Ascending aorta (tissue), 2 donors: ENCODE results near the gene MESD. TPM values are rescaled to one million over a fixed set of nuclear protein-coding genes. Genes with fewer than 3 reads are reported as not detected.

Source experiments
- DNase-seq, 2 donors: peaks; one replicate each; pipeline ENCODE4 v3.0.0-alpha.2; 2019; ENCODE audit warnings: low spot score in 2 of 2
- H3K27ac ChIP-seq, 2 donors: fragments of 200-600 bp; sonication (generic); one replicate each; pipeline ENCODE4 v1.5.1; 2016 to 2017; ENCODE audit warnings: mild to moderate bottlenecking in 1 of 2
- H3K27me3 ChIP-seq: fragments of 200-600 bp; sonication (generic); one replicate; pipeline ENCODE4 v1.5.1; 2017
- H3K36me3 ChIP-seq, 2 donors: fragments of 200-600 bp; sonication (generic); one replicate each; pipeline ENCODE4 v1.5.1; 2016
- H3K4me1 ChIP-seq, 2 donors: fragments of 200-600 bp; sonication (generic); one replicate each; pipeline ENCODE4 v1.5.1; 2016 to 2017; ENCODE audit warnings: mild to moderate bottlenecking in 1 of 2
- H3K4me3 ChIP-seq, 2 donors: fragments of 200-600 bp; sonication (generic); one replicate each; pipeline ENCODE4 v1.5.1; 2016 to 2017; ENCODE audit warnings: mild to moderate bottlenecking in 1 of 2
- H3K9me3 ChIP-seq, 2 donors: fragments of 200-600 bp; sonication (generic); one replicate each; pipeline ENCODE4 v1.5.1; 2016
- intact Hi-C: fragments of 100-400 bp; cut with DNase I; formaldehyde crosslinking; loops from one replicate; pipeline ENCODE4 v1.15.1; 2023
- total RNA-seq: library from RNA; depleted of rRNA; stranded (reverse); fragments of >200 nt; gene quantifications from one replicate; pipeline ENCODE4 v1.1.0, GENCODE V29; 2016
- TF ChIP-seq, protein P1 (sequence below), 3 experiments: fragments of 200-600 bp in 2 of 3; fragments of 450-650 bp in 1 of 3; sonication (generic) in 2 of 3; IDR thresholded peaks; one replicate each; pipeline ENCODE4 v1.5.1; 2016 to 2019; ENCODE audit warnings: antibody characterized with exemption in 3 of 3, mild to moderate bottlenecking in 1 of 3, moderate library complexity in 1 of 3

MESD gene
- total RNA-seq, 1 donor from 2014 or later, result 6.4 TPM

GRCh38 chr15:80946576-80946975 lies 43.0 kb downstream of the MESD start:
- Histone ChIP-seq H3K27ac (no peak overlapping the region), H3K4me3 (no peak overlapping the region), H3K9me3 (no peaks in the 10 kb centered on the region), H3K4me1 (no peaks in the 10 kb centered on the region), H3K36me3 (peaks cover 45 to 92% of the 10 kb centered on the region in 2 donors), H3K27me3 (no peaks in the 10 kb centered on the region)
- peak in 1 of 2 donors; percentile 60 for DNase-seq
- TF ChIP-seq, protein P1, sequence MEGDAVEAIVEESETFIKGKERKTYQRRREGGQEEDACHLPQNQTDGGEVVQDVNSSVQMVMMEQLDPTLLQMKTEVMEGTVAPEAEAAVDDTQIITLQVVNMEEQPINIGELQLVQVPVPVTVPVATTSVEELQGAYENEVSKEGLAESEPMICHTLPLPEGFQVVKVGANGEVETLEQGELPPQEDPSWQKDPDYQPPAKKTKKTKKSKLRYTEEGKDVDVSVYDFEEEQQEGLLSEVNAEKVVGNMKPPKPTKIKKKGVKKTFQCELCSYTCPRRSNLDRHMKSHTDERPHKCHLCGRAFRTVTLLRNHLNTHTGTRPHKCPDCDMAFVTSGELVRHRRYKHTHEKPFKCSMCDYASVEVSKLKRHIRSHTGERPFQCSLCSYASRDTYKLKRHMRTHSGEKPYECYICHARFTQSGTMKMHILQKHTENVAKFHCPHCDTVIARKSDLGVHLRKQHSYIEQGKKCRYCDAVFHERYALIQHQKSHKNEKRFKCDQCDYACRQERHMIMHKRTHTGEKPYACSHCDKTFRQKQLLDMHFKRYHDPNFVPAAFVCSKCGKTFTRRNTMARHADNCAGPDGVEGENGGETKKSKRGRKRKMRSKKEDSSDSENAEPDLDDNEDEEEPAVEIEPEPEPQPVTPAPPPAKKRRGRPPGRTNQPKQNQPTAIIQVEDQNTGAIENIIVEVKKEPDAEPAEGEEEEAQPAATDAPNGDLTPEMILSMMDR (IDR thresholded peaks at IDR 0.05), result no peak
- intact Hi-C loops, result no loop called here

- TF ChIP-seq, protein P1 (IDR thresholded peaks at IDR 0.05), result no peak
- DNase-seq, result peak in 1 of 2 donors; percentile 47
- H3K36me3 ChIP-seq, result peaks cover 36 to 87% of the 10 kb centered on the region in 2 donors
Measured at GRCh38 chr15:80945605-80946004, 44.0 kb downstream of the MESD start.

DNA sequence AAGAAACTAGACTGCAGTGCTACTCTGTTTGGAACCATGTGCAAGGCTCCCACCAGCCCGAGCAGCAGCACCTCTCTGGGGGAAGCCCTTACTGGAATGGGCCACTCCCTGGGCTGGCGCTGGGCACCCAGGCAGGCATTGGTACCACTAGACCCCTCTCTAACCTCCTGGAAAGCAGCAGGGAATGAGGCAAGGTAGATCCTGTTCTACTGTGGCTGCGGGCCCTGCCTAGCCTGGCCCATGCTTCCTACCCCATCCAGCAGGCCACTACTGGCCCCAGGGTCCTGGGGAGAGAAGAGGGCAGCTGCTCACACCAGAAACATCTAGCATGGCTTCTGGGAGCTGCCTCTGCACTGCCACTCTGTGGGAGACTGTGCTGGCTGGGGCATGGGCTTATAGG lies 44.8 kb downstream of the MESD start:
- intact Hi-C loops, result no loop called here
- no peak for DNase-seq

More at GRCh38 chr15:80945605-80946004, 44.0 kb downstream of the MESD start:
- no peaks in the 10 kb centered on the region for H3K4me1 ChIP-seq
- H3K4me3 ChIP-seq, result no peak overlapping the region
- H3K9me3 ChIP-seq, result no peaks in the 10 kb centered on the region
- intact Hi-C loops, result no loop called here
- no peak overlapping the region for H3K27ac ChIP-seq
- no peaks in the 10 kb centered on the region for H3K27me3 ChIP-seq

GRCh38 chr15:80942746-80943565 lies 46.7 kb downstream of the MESD start:
- TF ChIP-seq, protein P1 (IDR thresholded peaks at IDR 0.05), result no peak

More for the DNA sequence above, 44.8 kb downstream of the MESD start:
- no peak overlapping the region for H3K27ac ChIP-seq
- H3K4me3 ChIP-seq, result no peak overlapping the region
- H3K4me1 ChIP-seq, result no peaks in the 10 kb centered on the region
- no peaks in the 10 kb centered on the region for H3K9me3 ChIP-seq
- H3K36me3 ChIP-seq, result peaks cover 29 to 79% of the 10 kb centered on the region in 2 donors
- no peaks in the 10 kb centered on the region for H3K27me3 ChIP-seq
- TF ChIP-seq, protein P1 (IDR thresholded peaks at IDR 0.05), result no peak

DNA sequence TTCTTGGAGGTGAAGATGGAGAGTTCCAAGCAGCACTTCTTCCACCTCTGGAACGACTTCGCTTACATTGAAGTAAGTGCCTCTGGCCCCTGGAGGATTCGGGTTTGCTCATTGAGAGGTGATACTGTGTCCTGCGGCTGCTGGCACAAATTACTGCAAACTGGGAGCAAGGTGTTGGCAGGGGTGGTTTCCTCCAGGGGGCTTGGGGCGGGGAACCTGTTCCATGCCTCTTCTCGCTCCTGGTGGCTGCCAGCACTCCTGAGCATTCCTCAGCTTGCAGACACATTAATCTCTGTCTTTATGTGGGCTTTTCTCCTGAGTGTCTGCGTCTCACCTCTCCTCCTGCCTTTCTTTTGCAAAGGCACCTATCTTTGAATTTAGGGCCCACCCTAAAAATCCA lies 47.4 kb downstream of the MESD start:
- intact Hi-C loops, result no loop called here
- Histone ChIP-seq H3K27ac (no peak overlapping the region), H3K27me3 (no peaks in the 10 kb centered on the region), H3K9me3 (no peaks in the 10 kb centered on the region), H3K4me1 (no peaks in the 10 kb centered on the region), H3K4me3 (no peak overlapping the region), H3K36me3 (peaks cover 12 to 63% of the 10 kb centered on the region in 2 donors)
- peak in 1 of 2 donors; percentile 28 for DNase-seq
- TF ChIP-seq, protein P1 (IDR thresholded peaks at IDR 0.05), result no peak

More at GRCh38 chr15:80942746-80943565, 46.7 kb downstream of the MESD start:
- H3K4me3 ChIP-seq, result no peak overlapping the region
- DNase-seq, result peak in 1 of 2 donors; percentile 58
- H3K36me3 ChIP-seq, result peaks cover 19 to 65% of the 10 kb centered on the region in 2 donors
- intact Hi-C loops, result no loop called here
- no peaks in the 10 kb centered on the region for H3K4me1 ChIP-seq
- no peaks in the 10 kb centered on the region for H3K9me3 ChIP-seq
- no peak overlapping the region for H3K27ac ChIP-seq
- no peaks in the 10 kb centered on the region for H3K27me3 ChIP-seq
